ENCODE measurements around the gene ARHGEF40.

Gene ARHGEF40

GRCh38 chr14:21096438-21096837 is 26.3 kb downstream of the ARHGEF40 start:
- no peak for DNase-seq (ENCODE audit: extremely low read depth in 1 of 2, low read depth in 1 of 2)

- DNase-seq (ENCODE audit: extremely low read depth in 1 of 2, low read depth in 1 of 2), result no peak
These were observed 27.0 kb downstream of the ARHGEF40 start for GRCh38 chr14:21096978-21097635.

- no peak for DNase-seq (ENCODE audit: extremely low read depth in 1 of 2, low read depth in 1 of 2)
These were observed 27.6 kb downstream of the ARHGEF40 start for GRCh38 chr14:21097636-21098075.

- no peak for DNase-seq (ENCODE audit: extremely low read depth in 1 of 2, low read depth in 1 of 2)
These were observed 28.2 kb downstream of the ARHGEF40 start, which contains the start of gene ZNF219 for GRCh38 chr14:21098076-21098891. TSS of gene ZNF219 (minus strand) at chr14:21098655. CDS start at chr14:21093591, 5,064 bp downstream.

- DNase-seq (ENCODE audit: extremely low read depth in 1 of 2, low read depth in 1 of 2), result no peak
These were observed 28.9 kb downstream of the ARHGEF40 start for GRCh38 chr14:21098892-21099595.

- DNase-seq (ENCODE audit: extremely low read depth in 1 of 2, low read depth in 1 of 2), result no peak
These were observed 29.5 kb downstream of the ARHGEF40 start for GRCh38 chr14:21099596-21099985.

- DNase-seq (ENCODE audit: extremely low read depth in 1 of 2, low read depth in 1 of 2), result no peak
These were observed 30.8 kb downstream of the ARHGEF40 start, which contains the start of gene TMEM253 for GRCh38 chr14:21100931-21101330. TSS of gene TMEM253 (plus strand) at chr14:21101066. CDS start at chr14:21101344, 278 bp downstream.

GRCh38 chr14:21101802-21102413 is 31.8 kb downstream of the ARHGEF40 start:
- DNase-seq (ENCODE audit: extremely low read depth in 1 of 2, low read depth in 1 of 2), result no peak

GRCh38 chr14:21102521-21103410 is 32.7 kb downstream of the ARHGEF40 start:
- no peak for DNase-seq (ENCODE audit: extremely low read depth in 1 of 2, low read depth in 1 of 2)

GRCh38 chr14:21103411-21103709 is 33.3 kb downstream of the ARHGEF40 start:
- DNase-seq (ENCODE audit: extremely low read depth in 1 of 2, low read depth in 1 of 2), result no peak

- peak; percentile 84 to 92 for DNase-seq (ENCODE audit: extremely low read depth in 1 of 2, low read depth in 1 of 2)
These were observed 33.8 kb downstream of the ARHGEF40 start for GRCh38 chr14:21103710-21104447.

GRCh38 chr14:21104448-21105060 is 34.5 kb downstream of the ARHGEF40 start:
- DNase-seq (ENCODE audit: extremely low read depth in 1 of 2, low read depth in 1 of 2), result peak in 1 of 2 donors; percentile 49

GRCh38 chr14:21105095-21105494 is 35.0 kb downstream of the ARHGEF40 start:
- no peak for DNase-seq (ENCODE audit: extremely low read depth in 1 of 2, low read depth in 1 of 2)

- DNase-seq (ENCODE audit: extremely low read depth in 1 of 2, low read depth in 1 of 2), result no peak
These were observed 36.0 kb downstream of the ARHGEF40 start for GRCh38 chr14:21106176-21106497.

- peak; percentile 58 to 59 for DNase-seq (ENCODE audit: extremely low read depth in 1 of 2, low read depth in 1 of 2)
These were observed 36.6 kb downstream of the ARHGEF40 start for GRCh38 chr14:21106498-21107282.

- DNase-seq (ENCODE audit: extremely low read depth in 1 of 2, low read depth in 1 of 2), result no peak
These were observed 37.2 kb downstream of the ARHGEF40 start for GRCh38 chr14:21107283-21107800.

- no peak for DNase-seq (ENCODE audit: extremely low read depth in 1 of 2, low read depth in 1 of 2)
These were observed 38.7 kb downstream of the ARHGEF40 start for GRCh38 chr14:21108791-21109190.

Data from activated CD8-positive, alpha-beta memory T cell treated with anti-CD3 and anti-CD28 coated beads for 1 hour (primary cell).